ENCODE measurements around the gene RBFA.

Gene RBFA

DNA sequence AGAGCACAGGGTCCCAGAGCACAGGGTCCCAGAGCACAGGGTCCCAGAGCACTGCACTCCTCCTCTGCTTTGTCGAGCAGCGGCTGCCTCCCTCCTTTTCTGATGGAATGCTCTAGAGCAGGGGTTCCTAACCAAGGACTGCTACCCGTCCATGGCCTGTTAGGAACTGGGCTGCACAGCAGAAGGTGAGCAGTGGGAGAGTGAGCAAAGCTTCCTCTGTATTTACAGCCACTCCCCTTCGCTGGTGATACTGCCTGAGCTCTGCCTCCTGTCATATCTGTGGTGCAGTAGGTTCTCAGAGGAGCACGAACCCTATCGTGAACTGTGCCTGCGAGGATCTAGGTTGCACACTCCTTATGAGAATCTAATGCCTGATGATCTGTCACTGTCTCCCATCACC is 41.7 kb downstream of the RBFA start:
- DNase-seq, result no peak

DNA sequence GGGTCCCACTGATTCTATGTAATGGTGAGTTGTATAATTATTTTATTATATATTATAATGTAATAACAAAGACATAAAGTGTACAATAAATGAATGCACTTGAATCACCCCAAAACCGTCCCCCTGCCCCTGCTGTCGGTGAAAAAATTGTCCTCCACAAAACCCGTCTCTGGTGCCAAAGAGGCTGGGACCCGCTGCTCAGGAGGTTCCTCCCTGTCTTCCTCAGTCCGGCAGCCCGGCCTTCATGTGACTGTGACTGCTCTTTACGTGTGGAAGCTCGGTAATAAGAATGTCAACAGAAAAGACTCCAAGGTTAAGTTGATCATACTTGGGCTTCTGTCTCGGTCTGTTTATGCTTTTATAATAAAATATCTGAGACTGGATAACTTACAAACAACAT is 42.1 kb downstream of the RBFA start:
- DNase-seq, result no peak

DNA sequence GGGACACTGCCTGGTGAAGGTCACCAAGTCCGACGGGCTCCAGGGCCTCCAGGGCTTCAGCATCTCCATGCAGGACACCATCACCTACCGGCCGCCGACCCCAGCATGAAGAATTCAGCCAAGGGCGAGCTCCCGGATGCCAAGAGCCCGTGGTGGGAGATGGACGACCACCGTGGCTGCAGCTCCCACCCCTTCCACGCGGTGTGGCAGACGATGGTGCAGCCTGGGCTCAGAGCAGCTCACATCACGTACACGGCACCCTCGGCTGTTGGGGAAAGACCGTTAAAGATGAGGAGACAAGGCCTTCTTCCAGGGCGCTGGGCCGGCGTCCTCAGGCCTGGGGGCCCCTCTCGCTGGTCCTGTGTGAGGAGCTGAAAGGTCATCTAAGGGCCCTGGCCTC is 43.6 kb downstream of the RBFA start:
- DNase-seq, result no peak

Measured in fibroblast of skin of back (primary cell).